ENCODE results near the gene ARSD.

ARSD gene

GRCh38 chrX:2854918-2855317, 74.2 kb downstream of the ARSD start:
- DNase-seq (ENCODE audit: low read depth in 2 of 2) = no peak
